HG03045 (cell line): ENCODE results near the gene MYPOP.
A peak's percentile ranks its signal among the peaks of the same experiment; 100 is the strongest.

ENCODE experiments used
- ATAC-seq: cut with Tn5 transposase; IDR thresholded peaks from one replicate; pipeline ENCODE4 v1.9.1; 2021; ENCODE audit warnings: mild to moderate bottlenecking, moderate library complexity; ENCODE audit not compliant: unreplicated experiment

MYPOP gene

GRCh38 chr19:45864629-45865082 lies 37.8 kb downstream of the MYPOP start:
- ATAC-seq: no peak

- ATAC-seq: no peak
These were observed 38.4 kb downstream of the MYPOP start, which contains the start of gene FOXA3 for GRCh38 chr19:45863840-45864628. Gene FOXA3 (plus strand): TSS chr19:45864326. CDS start chr19:45864457, 131 bp downstream.

- no peak for ATAC-seq
These were observed 39.0 kb downstream of the MYPOP start for GRCh38 chr19:45863335-45863839.

- peak; percentile 89 for ATAC-seq
These were observed 39.7 kb downstream of the MYPOP start, which contains the start of gene SYMPK for GRCh38 chr19:45862564-45863334. Gene SYMPK (minus strand): TSS chr19:45863147. CDS start chr19:45854495, 8,652 bp downstream.

GRCh38 chr19:45862271-45862563 lies 40.2 kb downstream of the MYPOP start:
- no peak for ATAC-seq

GRCh38 chr19:45860359-45861259 lies 41.8 kb downstream of the MYPOP start:
- no peak for ATAC-seq

- ATAC-seq: no peak
These were observed 48.1 kb downstream of the MYPOP start for GRCh38 chr19:45854167-45854778.

GRCh38 chr19:45852983-45853382 lies 49.4 kb downstream of the MYPOP start:
- no peak for ATAC-seq

GRCh38 chr19:45852145-45852750 lies 50.2 kb downstream of the MYPOP start:
- no peak for ATAC-seq

- no peak for ATAC-seq
These were observed 53.5 kb downstream of the MYPOP start for GRCh38 chr19:45848922-45849321.

- ATAC-seq: no peak
These were observed 54.8 kb downstream of the MYPOP start for GRCh38 chr19:45847663-45848062.

GRCh38 chr19:45842198-45842597 lies 60.2 kb downstream of the MYPOP start:
- no peak for ATAC-seq
